Measurements from ENCODE around the gene ABCB11.

Gene ABCB11

GRCh38 chr2:169042856-169043255 is 11.7 kb upstream of the ABCB11 start:
- no peak for DNase-seq

DNA sequence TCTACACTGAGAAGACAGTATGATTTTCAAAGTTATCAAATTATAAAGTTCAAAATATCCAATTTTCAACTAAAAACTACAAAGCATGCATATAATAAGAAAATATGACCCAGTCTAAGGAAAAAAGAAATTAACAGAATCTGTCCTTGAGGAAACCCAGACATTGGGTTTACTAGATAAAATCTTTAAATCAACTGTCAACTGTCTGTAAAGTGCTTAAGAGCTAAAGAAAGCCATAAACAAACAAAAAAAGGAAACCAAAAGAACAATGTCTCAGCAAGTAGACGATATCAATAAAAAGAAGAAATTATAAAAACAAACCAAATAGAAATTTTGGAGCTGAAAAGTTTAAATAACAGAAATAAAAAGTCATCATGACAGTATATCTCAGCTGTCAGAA is 10.5 kb upstream of the ABCB11 start:
- DNase-seq, result no peak

GRCh38 chr2:169039702-169040101 is 8.6 kb upstream of the ABCB11 start:
- DNase-seq, result no peak

- DNase-seq, result no peak
Measured at GRCh38 chr2:169038338-169038757, 7.2 kb upstream of the ABCB11 start.

DNA sequence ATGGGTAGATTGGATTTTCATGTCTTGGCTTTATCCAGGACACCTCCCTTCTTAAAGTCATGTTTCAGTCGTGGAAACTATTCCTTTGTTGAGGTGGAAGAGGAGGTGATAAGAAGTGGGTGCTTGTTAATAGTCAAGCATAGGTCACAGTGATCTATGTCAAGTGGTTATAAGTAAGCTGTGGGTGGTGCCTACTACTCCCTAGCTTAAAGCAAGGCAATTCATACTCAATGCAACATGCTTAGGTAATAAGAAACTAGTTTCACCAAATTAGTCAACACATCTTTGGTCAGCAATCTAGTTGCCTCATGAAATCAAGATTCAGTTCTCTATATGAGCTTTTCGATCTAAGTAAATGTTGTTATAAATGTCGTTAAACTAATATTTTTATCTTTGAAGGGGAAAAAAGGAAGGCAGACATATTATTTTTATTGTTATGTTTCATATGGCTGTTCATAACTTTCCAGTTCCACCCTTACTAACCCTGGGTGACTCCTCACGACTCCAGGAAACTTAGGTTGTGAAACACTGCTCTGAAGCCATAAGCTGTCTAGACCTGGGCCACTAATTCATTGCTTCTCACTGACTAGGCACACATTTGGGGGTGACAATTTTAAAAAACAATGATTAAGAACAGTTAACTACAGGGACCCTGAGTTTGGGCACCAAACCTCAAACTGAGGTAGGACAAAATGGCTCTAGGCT is 5.8 kb upstream of the ABCB11 start:
- DNase-seq, result no peak

GRCh38 chr2:169035887-169036286 is 4.8 kb upstream of the ABCB11 start:
- DNase-seq, result no peak

GRCh38 chr2:169034984-169035544 is 3.9 kb upstream of the ABCB11 start:
- no peak for DNase-seq

- no peak for DNase-seq
Measured at GRCh38 chr2:169034256-169034655, 3.1 kb upstream of the ABCB11 start.

- no peak for DNase-seq
Measured at GRCh38 chr2:169029341-169029740, 1.8 kb downstream of the ABCB11 start.

DNA sequence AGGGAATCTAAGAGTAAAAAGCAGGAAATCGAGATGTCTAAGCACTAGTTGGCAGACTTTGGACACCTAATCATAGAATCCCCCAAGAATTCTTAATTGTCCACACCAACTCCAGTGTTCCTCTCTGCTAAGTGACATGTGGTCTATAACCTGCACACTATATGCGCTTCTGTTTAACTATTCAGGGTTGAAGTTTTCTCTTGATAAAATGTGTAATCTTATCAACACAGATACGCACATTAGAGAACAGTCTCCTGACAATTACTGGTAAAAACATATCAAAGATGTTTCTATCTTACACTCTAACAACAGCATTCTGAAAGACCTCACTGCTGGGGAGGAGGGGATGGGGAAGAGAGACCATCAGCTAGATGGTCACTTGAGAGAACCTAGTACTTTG is 3.9 kb downstream of the ABCB11 start:
- DNase-seq, result no peak

- DNase-seq, result no peak
Measured at GRCh38 chr2:169026056-169026455, 5.1 kb downstream of the ABCB11 start.

DNA sequence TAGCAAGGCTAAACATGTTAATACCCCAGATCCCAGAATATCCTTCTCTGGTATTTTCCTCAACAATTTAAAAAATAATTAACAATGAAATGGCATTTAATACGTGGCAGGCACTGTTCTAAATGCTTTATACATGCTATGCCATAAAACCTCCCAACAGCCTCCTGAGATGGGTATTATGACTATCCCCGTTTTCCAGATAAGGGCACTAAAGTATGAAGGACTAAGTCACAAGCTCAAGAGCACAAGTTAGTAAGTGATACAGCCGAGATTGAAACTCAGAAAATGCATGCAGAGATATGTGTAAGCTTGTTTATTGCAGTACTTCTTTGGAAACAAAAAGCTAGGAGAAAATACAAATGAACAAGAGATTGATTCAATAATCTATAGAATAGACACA is 8.0 kb downstream of the ABCB11 start:
- DNase-seq, result no peak

- no peak for DNase-seq
Measured at GRCh38 chr2:169018390-169018789, 12.7 kb downstream of the ABCB11 start.

DNA sequence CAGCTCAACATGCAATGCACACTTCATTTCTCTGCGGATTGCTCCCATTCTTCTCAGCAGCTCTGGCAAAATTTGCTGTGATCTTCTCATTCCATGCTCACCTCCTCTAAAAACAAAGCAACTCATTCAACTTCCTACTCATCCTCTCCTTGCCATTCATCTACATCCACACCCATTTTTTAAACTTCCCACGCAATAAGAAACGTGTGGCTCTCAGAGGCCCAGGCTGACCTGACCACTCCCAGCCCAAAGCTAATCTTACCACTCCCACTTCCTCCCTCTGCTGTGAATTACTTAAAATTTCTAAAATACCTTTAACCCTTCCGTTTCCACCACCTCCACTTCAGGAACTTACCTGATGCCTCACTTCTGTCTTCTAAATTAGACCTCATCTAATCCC is 15.2 kb downstream of the ABCB11 start:
- DNase-seq, result no peak

GRCh38 chr2:169014780-169015179 is 16.3 kb downstream of the ABCB11 start:
- DNase-seq, result no peak

GRCh38 chr2:169013628-169014026 is 17.5 kb downstream of the ABCB11 start:
- DNase-seq, result no peak

DNA sequence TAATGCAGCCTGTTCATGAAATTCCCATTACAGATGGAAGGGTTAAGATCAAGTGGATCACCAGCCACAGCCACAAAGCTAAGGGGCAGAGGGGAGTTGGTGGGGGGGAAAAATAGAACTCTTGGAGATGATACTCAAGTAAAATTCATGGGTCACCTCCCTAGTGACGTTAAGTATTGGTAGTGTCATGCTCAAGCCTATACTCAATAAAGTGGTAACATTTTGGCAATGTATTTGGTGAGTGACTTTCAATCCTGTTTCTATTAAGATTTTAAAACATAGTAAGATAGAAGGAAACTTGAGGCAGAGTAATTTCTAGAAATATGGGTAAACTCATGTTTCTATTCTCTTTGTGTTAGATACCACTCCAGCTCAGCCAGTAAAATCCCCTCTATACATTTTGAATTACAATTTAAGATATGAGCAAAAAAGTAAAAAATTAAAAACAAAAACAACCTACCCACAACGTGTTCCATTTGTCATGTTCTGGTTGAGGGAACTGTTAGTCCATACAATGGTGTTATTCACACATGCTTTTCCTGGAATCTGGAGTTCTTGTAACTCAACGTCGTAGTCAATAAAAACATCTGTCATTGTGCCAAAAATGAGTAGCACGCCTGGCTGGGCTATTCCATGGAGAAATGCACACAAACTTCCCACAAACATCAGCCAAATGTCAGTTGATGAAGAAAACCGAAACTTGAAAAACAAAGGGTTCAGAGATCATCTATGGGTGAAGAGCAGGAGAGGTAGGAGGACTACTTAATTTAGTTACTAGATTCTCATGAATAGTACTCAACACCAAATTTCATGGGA is 18.1 kb downstream of the ABCB11 start:
- DNase-seq, result no peak

DNA sequence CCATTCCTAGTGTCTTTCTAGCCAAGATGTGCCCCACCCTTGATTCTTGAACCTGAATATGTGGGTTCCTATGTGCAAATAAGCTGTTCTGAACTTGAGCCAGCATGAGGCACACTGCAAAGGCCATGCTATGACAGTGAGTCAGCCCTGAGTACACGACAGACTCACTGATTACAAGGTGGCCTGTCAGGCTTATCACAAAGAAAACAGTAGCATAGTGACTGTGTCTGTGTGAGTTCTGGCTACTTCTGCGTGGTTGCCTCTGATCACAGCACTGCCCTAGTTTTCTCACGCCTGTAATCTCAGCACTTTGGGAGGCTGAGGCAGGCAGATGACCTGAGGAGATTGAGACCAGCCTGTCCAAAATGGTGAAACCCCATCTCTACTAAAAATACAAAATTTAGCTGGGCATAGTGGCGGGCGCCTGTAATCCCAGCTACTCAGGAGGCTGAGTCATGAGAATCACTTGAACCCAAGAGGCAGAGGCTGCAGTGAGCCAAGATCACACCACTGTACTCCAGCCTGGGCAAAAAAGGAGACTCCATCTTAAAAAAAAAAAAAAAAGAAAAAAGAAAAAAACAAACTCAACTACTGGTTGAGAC is 18.8 kb downstream of the ABCB11 start:
- peak; percentile 58 for DNase-seq

DNA sequence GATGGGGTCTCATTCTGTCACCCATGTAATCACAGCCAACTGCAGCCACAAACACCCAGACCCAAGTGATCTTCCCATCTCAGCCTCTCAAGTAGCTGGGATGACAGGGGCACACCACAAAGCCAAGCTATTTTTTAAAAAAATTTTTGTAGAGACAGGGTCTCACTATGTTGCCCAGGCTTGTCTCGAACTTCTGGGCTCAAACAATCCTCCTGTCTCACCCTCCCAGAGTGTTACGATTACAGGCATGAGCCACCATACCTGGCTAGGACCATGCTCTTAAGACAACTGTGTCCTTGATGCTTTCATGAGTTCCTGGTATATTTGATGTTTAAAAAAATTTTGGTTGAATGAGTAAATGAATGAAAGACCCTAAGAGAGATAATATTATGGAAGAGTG is 19.4 kb downstream of the ABCB11 start:
- DNase-seq, result no peak

DNA sequence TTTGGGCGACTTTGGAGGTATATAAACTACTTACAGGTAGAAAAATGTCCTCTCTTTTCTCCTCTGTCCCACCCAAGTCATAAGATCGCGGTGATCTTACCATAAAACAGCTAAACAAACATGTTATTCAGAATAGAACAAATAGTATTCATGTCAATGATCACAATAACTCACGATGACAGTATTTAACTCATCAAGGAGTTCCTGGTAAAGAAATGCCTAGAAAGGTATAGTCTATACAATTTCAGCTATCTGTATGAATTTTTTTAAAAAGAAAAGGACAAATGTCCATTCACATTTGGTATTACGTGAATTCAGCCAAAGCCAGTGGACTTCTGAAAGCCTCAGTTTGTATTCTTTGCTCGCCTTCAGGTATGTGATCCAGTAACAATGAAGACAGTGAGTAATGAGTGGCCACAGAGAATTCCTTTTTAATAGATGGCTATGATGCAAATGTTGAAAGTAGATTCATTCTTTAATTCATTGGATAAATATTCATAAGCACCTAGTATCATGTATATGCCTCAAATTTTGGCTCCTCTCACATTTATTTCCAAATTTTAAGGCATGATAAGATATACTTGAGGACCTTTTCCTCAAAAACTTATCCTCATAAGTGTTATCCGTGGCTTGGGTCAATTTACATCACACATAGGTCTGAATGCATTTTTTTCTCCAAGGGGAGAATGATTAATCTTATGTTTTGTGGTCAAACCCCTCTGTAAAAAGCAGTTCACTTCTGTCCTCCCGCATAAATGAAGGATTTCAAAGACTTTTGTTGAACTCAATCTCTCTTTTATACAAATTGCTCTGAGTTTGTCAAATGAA is 20.3 kb downstream of the ABCB11 start:
- DNase-seq, result no peak

DNA sequence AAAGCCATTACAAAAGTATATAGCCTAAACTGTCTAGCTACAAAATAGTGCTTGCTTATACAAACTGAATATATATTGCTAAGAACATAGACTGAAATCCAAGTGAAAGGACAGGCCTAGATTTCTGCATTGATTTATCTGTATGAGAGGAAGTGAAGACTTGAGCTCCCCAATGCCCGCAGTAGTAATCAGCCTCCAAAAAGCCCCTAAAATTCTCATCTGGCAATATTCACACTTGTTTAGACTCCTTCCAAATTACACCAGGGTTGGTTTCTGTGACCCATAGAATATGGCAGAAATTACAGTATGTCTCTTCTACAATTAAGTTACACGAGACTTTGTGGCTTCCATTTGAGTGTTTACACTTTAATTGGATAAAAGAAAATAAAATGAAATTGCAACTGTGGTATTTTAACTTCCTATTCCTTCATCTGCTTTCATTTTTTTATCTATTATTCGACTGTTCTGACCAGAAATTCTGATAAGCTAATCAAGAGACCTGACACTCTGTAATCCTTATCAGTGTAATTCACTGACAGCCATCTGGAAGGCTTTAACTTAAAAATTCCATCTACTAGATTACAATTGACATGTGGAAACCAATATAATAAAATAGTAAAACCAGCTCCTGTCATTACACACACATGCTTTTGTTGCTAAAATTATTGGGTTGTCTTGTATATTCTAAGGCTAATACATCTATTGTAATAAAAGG is 21.1 kb downstream of the ABCB11 start:
- no peak for DNase-seq

DNA sequence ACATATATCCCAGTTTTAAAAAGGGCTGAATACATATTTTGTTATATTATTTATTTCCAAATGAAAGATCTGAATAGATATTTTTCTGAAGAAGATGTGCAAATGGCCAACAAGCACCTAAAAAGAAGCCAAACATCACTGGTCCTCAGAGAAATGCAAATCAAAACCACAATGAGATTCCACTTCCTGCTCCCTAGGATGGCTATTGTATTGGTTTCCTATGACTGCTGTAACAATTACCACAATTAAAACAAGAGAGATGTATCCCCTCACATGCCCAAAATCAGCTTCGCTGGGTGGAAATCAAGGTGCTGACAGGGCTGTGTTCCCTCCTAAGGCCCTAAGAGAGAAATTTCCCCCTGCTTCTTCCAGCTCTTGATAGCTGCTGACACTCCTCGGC is 23.2 kb downstream of the ABCB11 start:
- no peak for DNase-seq
